Effector memory CD4-positive, alpha-beta T cell (primary cell): ENCODE results near the gene TRAPPC12.
"Not testable (repeated sequence)": the region's sequence is repeated elsewhere in the genome, so short reads cannot be mapped to it uniquely, and the experiment has no call there.

Experiments used
- DNase-seq, 3 donors: peaks; one replicate each; pipeline ENCODE4 v3.0.0-alpha.2; 2020
- H3K27ac ChIP-seq: 2 replicates; pipeline ENCODE4 v1.7.0; 2013; ENCODE audit warnings: mild to moderate bottlenecking, low read length, moderate library complexity; ENCODE audit not compliant: insufficient read depth, poor library complexity, severe bottlenecking
- H3K27me3 ChIP-seq: replicated peaks from 2 replicates; pipeline ENCODE4 v1.7.0; 2013; ENCODE audit warnings: mild to moderate bottlenecking, low read length; ENCODE audit not compliant: insufficient read depth, control insufficient read depth, poor library complexity, severe bottlenecking
- H3K36me3 ChIP-seq: 2 replicates; pipeline ENCODE4 v1.7.0; 2013; ENCODE audit warnings: mild to moderate bottlenecking, low read length, moderate library complexity; ENCODE audit not compliant: control insufficient read depth, insufficient read depth
- H3K4me1 ChIP-seq: 2 replicates; pipeline ENCODE4 v1.7.0; 2013; ENCODE audit warnings: low read length, mild to moderate bottlenecking; ENCODE audit not compliant: control insufficient read depth, insufficient read depth, poor library complexity, severe bottlenecking
- H3K4me3 ChIP-seq: 2 replicates; pipeline ENCODE4 v1.7.0; 2013; ENCODE audit warnings: low read length, low read depth, mild to moderate bottlenecking; ENCODE audit not compliant: insufficient read depth, poor library complexity, severe bottlenecking
- H3K9me3 ChIP-seq: 2 replicates; pipeline ENCODE4 v1.7.0; 2013; ENCODE audit warnings: mild to moderate bottlenecking, low read length, moderate library complexity; ENCODE audit not compliant: control insufficient read depth

Gene TRAPPC12

DNA sequence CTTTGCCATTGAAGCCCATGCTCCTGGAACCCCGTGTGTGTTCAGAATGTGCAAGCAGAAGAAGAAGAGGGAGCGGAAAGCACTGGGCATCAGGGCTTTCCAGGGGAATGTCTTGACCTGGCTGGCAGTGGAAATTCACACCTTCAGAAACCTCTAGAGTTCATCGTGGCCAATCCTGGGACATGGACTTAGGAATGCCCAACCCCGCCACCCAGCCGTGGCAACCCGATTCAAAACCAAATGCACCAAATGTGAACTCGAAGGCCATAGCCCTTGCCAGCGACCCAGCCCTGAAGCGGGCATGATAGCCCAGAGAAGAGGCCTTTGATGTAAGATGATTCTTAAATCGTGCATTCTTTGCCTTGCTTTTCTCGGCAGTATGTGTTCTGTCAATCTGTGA, 70.4 kb downstream of the TRAPPC12 start:
- DNase-seq = no peak
- Histone ChIP-seq H3K36me3 (peaks cover 35% of the 10 kb centered on the region), H3K4me1 (no peaks in the 10 kb centered on the region), H3K27ac (no peak overlapping the region), H3K4me3 (no peak overlapping the region), H3K9me3 (no peaks in the 10 kb centered on the region), H3K27me3 (no peaks in the 10 kb centered on the region)

DNA sequence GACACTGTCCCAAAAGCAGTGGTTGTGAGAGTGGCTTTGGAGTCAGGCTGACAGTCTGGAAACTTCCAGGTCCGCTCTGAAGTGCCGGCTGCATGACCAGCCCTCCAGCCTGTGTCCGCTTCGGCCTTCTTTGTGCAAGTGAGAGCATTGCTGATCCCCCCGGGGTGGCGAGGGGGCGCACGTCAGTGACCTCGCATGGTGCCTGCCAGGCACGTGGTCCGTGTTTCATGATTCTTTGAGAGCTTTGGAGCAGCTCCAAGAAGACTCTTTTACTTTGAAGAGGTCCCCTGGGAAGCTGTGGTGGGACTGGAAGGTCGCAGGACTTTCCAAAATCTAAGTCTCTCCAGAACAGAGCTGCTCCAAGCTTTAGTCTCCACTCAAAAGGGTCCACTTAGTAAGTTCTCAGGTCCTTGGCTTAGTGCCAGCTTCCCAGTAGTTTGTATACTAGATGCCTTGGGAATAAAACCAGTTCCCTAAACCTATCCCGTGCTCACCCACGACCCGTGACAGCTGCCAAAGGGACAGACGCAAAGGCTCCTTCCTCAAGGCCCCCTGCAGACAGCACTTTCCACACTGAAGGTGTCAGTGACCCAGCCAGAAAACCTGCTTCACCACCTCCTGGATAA, 71.0 kb downstream of the TRAPPC12 start:
- Histone ChIP-seq H3K4me1 (no peaks in the 10 kb centered on the region), H3K9me3 (no peaks in the 10 kb centered on the region), H3K36me3 (peaks cover 33% of the 10 kb centered on the region), H3K27me3 (no peaks in the 10 kb centered on the region), H3K27ac (no peak overlapping the region), H3K4me3 (no peak overlapping the region)
- no peak for DNase-seq

DNA sequence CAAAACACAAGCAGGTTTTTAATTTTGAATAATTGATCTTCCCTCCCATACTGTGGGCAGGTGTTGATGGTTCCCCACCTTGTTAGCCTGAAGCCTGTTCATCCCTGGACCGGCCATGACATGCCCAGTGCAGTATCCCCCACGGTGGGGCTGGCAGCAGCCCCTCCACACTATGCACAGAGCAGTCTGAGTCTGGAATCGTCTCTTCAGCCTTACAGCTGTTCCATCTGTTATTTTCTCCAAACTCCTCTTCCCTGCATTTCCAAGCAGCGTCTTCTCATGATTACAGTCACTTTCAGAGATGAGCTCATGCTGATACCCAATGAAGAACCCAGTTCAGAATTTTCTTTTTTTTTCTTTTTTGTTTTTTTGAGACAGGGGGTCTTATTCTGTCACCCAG, 71.7 kb downstream of the TRAPPC12 start:
- Histone ChIP-seq H3K9me3 (no peaks in the 10 kb centered on the region), H3K36me3 (peaks cover 31% of the 10 kb centered on the region), H3K27ac (no peak overlapping the region), H3K27me3 (no peaks in the 10 kb centered on the region), H3K4me1 (no peaks in the 10 kb centered on the region), H3K4me3 (no peak overlapping the region)
- no peak for DNase-seq

DNA sequence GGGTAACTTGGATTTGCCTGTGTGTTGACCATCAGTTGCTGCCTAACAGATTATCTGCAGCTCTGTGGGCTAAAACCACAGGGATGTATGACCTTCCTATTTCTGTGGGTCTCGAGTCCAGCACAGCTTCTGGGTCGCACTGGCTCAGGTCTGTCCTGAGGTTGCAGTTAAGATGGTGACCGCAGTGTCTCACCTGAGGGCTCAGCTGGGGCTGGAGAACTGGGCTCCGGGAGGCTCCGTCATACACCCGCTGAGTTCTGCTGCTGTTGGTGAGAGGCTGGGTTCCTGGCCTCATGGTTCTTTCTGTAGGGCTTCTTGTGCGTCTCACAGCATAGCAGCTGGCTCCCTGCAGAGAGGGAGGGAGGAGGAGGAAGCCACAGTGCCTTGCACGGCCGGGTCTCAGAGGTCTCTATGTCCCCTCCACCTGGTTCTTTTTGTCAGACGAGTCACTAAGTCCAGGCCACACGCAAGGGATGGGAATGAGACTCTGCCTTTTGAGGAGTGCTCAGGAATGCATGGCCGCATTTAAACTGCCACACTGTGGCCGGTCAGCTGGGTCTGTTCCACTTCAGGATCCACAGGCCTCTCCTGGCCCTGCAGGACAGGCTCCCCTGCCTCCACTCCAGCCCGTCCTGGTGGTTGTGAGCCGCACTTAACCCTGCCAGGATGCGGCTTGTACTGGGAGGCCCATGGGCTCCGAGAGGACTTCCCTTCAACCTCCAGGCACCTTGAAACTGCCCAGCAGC, 72.6 kb downstream of the TRAPPC12 start:
- Histone ChIP-seq H3K27ac (no peak overlapping the region), H3K4me3 (no peak overlapping the region), H3K9me3 (no peaks in the 10 kb centered on the region), H3K27me3 (no peaks in the 10 kb centered on the region), H3K36me3 (peaks cover 29% of the 10 kb centered on the region), H3K4me1 (no peaks in the 10 kb centered on the region)
- no peak for DNase-seq

DNA sequence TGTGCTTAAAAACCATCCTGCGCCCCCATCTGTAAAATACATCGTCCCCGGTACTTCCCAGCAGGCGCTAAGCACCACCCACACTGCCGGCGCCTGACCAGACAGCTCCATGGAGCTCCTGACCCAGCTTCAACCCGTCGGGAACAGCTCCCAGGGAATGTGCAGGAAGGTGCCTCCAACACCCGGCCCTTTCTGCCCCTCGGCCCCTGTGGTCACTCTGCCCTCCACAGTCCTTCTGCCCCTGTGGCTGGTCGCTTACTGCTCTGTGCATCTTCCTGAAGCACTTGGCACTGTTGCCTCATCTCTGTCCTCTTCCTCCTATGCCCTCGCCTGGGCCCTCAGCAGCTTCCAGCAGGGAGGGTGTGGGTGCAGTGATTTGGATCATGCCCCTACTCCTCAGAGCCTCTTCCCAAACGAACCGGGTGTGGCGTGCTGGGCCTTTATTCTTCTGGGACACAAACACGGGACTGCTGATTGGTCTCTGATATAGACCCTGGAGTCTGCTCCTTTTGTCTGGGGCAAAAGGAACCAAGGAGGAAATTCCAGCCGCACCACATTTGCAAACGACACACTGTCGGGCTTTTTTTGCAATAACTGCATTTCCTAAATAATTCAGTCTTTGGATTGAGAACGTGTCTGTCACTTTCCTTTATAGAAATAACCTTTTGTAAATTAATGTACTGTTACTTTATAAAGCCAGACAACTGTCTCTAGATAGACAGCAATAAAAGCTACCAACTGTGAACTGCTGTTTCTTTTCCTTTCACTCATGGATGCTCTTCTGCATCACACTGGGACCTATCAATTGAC, 73.9 kb downstream of the TRAPPC12 start:
- no peak for DNase-seq
- H3K36me3 ChIP-seq = peaks cover 37% of the 10 kb centered on the region
- no peaks in the 10 kb centered on the region for H3K4me1 ChIP-seq
- H3K4me3 ChIP-seq = no peak overlapping the region
- no peaks in the 10 kb centered on the region for H3K27me3 ChIP-seq
- no peaks in the 10 kb centered on the region for H3K9me3 ChIP-seq
- H3K27ac ChIP-seq = no peak overlapping the region

DNA sequence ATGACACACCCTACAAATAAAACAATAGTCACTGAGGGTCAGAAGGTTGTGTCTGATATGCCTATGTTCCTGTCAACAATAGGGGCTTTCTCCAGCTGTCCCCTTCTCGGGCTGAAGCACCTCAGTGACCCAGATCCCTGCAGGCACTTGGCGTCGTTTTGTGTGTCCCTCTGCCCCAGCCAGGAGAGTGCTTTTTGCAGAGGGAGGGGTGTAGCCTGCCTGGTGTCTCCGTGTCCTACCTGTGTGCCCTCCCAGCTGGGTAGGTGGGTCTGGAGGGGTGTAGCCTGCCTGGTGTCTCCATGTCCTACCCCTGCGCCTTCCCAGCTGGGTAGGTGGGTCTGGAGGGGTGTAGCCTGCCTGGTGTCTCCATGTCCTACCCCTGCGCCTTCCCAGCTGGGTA, 74.5 kb downstream of the TRAPPC12 start:
- H3K9me3 ChIP-seq, DNase-seq, H3K27me3 ChIP-seq, H3K4me3 ChIP-seq, H3K27ac ChIP-seq, H3K4me1 ChIP-seq: not testable (repeated sequence)
- peaks cover 40% of the 10 kb centered on the region for H3K36me3 ChIP-seq

DNA sequence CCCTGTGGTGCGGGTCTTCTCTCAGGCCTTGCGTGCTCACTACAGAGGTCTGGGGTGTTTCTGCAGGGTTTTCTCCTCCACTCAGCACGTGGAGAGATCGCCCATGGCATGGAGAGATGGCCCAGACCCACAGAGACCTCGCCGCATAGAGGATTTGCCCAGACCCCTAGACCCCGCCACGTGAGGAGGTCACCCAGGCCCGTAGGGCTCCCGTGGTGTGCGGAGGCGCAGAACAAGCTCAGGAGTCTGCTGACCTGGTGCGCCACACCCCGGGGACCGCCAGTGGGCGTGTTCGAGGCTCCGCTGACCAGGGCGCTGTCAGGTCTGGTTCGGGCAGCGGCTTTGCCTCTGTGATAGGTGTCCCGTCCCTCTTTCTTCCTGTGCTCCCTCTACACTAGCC, 75.3 kb downstream of the TRAPPC12 start:
- no peaks in the 10 kb centered on the region for H3K9me3 ChIP-seq
- no peak for DNase-seq
- H3K4me3 ChIP-seq = no peak overlapping the region
- H3K27ac ChIP-seq = no peak overlapping the region
- no peaks in the 10 kb centered on the region for H3K27me3 ChIP-seq
- H3K4me1 ChIP-seq = no peaks in the 10 kb centered on the region
- peaks cover 38% of the 10 kb centered on the region for H3K36me3 ChIP-seq

DNA sequence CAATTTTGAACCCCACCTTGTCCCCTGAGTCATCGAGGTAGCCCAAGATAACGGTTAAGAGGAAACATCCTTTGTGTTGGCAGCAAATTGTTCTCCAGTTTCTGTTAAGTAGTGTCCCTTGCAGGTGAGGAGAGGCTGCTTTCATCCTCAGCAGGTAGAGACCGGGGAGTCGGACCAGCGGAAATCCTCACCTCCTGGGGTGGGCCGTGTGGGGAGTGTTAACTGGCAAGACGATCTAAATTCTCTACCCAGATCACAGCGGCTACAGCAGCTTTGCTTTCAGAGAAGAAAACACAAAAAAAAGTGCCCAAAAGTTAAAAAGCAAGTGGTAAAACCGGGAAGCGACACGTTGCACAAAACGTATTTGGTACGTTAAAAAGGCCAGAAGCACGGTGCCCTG, 76.6 kb downstream of the TRAPPC12 start:
- no peaks in the 10 kb centered on the region for H3K9me3 ChIP-seq
- peaks cover 30% of the 10 kb centered on the region for H3K36me3 ChIP-seq
- no peak overlapping the region for H3K27ac ChIP-seq
- H3K27me3 ChIP-seq = no peaks in the 10 kb centered on the region
- H3K4me3 ChIP-seq = no peak overlapping the region
- DNase-seq = no peak
- H3K4me1 ChIP-seq = no peaks in the 10 kb centered on the region

DNA sequence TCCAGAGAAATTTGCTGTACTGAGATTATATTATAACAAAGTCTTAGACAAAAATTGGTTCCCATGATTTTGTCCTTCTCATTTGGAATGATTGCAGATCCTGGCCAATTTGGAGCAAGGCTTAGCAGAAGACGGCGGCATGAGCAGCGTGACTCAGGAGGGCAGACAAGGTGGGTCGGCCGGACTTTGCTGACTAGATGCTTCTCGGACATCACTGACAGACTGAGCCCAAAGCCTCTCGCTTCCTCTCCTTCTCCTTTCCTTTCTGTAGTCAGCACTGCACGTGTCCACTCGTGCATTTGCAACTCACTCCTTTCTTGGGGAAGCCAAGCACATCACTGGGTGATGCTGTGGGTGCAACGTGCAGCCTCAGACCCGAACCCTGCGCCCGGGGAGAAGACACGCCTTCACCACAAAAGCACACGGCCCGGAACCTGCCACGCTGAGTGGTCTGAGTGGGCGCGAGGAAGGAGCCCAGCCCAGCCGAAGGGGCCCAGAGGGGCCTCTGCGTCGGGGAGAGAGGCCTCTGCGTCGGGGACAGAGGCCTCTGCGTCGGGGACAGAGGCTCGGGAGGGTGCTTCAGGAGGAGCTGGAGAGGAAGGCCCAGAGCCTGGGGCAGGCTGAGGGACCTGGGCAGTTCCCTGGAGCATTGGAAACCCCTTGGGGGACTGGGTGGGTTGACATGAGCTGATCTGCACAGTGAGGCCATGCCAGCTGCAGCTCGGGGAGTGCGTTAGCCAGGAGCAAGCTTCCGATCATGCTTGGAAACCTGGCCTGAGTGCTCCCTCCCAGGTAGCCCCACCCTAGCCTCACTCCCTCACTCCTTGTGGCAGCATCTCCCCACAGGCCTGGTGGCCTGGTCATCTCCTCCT, 78.3 kb downstream of the TRAPPC12 start:
- Histone ChIP-seq H3K27me3 (no peaks in the 10 kb centered on the region), H3K9me3 (no peaks in the 10 kb centered on the region), H3K27ac (no peak overlapping the region), H3K36me3 (peaks cover 22% of the 10 kb centered on the region), H3K4me3 (no peak overlapping the region), H3K4me1 (no peaks in the 10 kb centered on the region)
- no peak for DNase-seq
